H9 (cell line): ENCODE data around the gene ADGRL3. TPM values are rescaled to one million over a fixed set of nuclear protein-coding genes. Genes with fewer than 3 reads are reported as not detected.

ENCODE experiments used
- DNase-seq: peaks from one replicate; pipeline ENCODE4 v3.0.0-alpha.2; 2017
- H2AFZ ChIP-seq: one replicate; pipeline ENCODE4 v1.6.1; 2013; ENCODE audit warnings: mild to moderate bottlenecking, low read length, control low read depth, moderate library complexity
- H2AK5ac ChIP-seq: 2 replicates; pipeline ENCODE4 v1.6.1; 2013; ENCODE audit warnings: low read length, control low read depth, mixed read lengths; ENCODE audit not compliant: insufficient read length
- H2BK120ac ChIP-seq: one replicate; pipeline ENCODE4 v1.6.1; 2013; ENCODE audit warnings: low read depth, mild to moderate bottlenecking, low read length, control low read depth, inconsistent platforms; ENCODE audit not compliant: poor library complexity, severe bottlenecking
- H2BK12ac ChIP-seq: 2 replicates; pipeline ENCODE4 v1.6.1; 2013; ENCODE audit warnings: low read length, control low read depth, mixed read lengths, low read depth; ENCODE audit not compliant: insufficient read length
- H2BK15ac ChIP-seq: 2 replicates; pipeline ENCODE4 v1.6.1; 2013; ENCODE audit warnings: low read depth, low read length, control low read depth
- H2BK20ac ChIP-seq: one replicate; pipeline ENCODE4 v1.6.1; 2013; ENCODE audit warnings: low read depth, mild to moderate bottlenecking, low read length, control low read depth, inconsistent platforms; ENCODE audit not compliant: poor library complexity, severe bottlenecking
- H2BK5ac ChIP-seq: 2 replicates; pipeline ENCODE4 v1.6.1; 2013; ENCODE audit warnings: low read length, control low read depth, mixed read lengths; ENCODE audit not compliant: insufficient read length
- H3K14ac ChIP-seq: 2 replicates; pipeline ENCODE4 v1.6.1; 2013; ENCODE audit warnings: low read length, control low read depth; ENCODE audit not compliant: insufficient read depth
- H3K18ac ChIP-seq: 2 replicates; pipeline ENCODE4 v1.6.1; 2013; ENCODE audit warnings: low read depth, mild to moderate bottlenecking, mixed read lengths, low read length, control low read depth; ENCODE audit not compliant: insufficient read length
- H3K23ac ChIP-seq: 2 replicates; pipeline ENCODE4 v1.6.1; 2013; ENCODE audit warnings: low read length, control low read depth, mixed read lengths, low read depth; ENCODE audit not compliant: insufficient read length
- H3K23me2 ChIP-seq: 2 replicates; pipeline ENCODE4 v1.6.1; 2013; ENCODE audit warnings: low read depth, mild to moderate bottlenecking, mixed read lengths, low read length, control low read depth; ENCODE audit not compliant: insufficient read length, poor library complexity, severe bottlenecking
- H3K27ac ChIP-seq: 2 replicates; pipeline ENCODE4 v1.5.1; 2013; ENCODE audit warnings: low read length, control low read depth, mixed read lengths, low read depth; ENCODE audit not compliant: insufficient read length
- H3K27me3 ChIP-seq: 2 replicates; pipeline ENCODE4 v1.6.1; 2013; ENCODE audit warnings: low read length, control low read depth, inconsistent platforms; ENCODE audit not compliant: insufficient read depth
- H3K4ac ChIP-seq: 2 replicates; pipeline ENCODE4 v1.6.1; 2013; ENCODE audit warnings: low read depth, mild to moderate bottlenecking, control low read depth, inconsistent platforms, low read length, moderate library complexity
- H3K4me1 ChIP-seq: 2 replicates; pipeline ENCODE4 v1.6.1; 2013; ENCODE audit warnings: low read length, control low read depth, inconsistent platforms; ENCODE audit not compliant: insufficient read depth
- H3K4me2 ChIP-seq: 2 replicates; pipeline ENCODE4 v1.6.1; 2013; ENCODE audit warnings: low read length, control low read depth, mixed read lengths; ENCODE audit not compliant: insufficient read length, insufficient read depth
- H3K56ac ChIP-seq: 2 replicates; pipeline ENCODE4 v1.6.1; 2013; ENCODE audit warnings: low read depth, mild to moderate bottlenecking, mixed read lengths, low read length, control low read depth; ENCODE audit not compliant: insufficient read length
- H3K79me1 ChIP-seq: 2 replicates; pipeline ENCODE4 v1.6.1; 2013; ENCODE audit warnings: low read depth, mild to moderate bottlenecking, moderate library complexity, low read length, control low read depth, inconsistent platforms; ENCODE audit not compliant: insufficient read depth, poor library complexity, severe bottlenecking
- H3K79me2 ChIP-seq: 2 replicates; pipeline ENCODE4 v1.6.1; 2013; ENCODE audit warnings: low read length, control low read depth, inconsistent platforms; ENCODE audit not compliant: insufficient read depth
- H3K9ac ChIP-seq: 2 replicates; pipeline ENCODE4 v1.6.1; 2013; ENCODE audit warnings: low read length, control low read depth, mixed read lengths; ENCODE audit not compliant: insufficient read length; ENCODE audit errors: extremely low read depth
- H3K9me3 ChIP-seq: one replicate; pipeline ENCODE4 v1.6.1; 2013; ENCODE audit warnings: low read depth, low read length, inconsistent platforms; ENCODE audit not compliant: control insufficient read depth
- H3T11ph ChIP-seq: one replicate; pipeline ENCODE4 v1.6.1; 2013; ENCODE audit warnings: mild to moderate bottlenecking, low read length, control low read depth, inconsistent platforms
- H4K20me1 ChIP-seq: one replicate; pipeline ENCODE4 v1.6.1; 2013; ENCODE audit not compliant: control insufficient read depth, insufficient read length, insufficient read depth
- H4K5ac ChIP-seq: 2 replicates; pipeline ENCODE4 v1.6.1; 2013; ENCODE audit warnings: low read depth, mild to moderate bottlenecking, mixed read lengths, low read length, control low read depth; ENCODE audit not compliant: insufficient read length
- H4K8ac ChIP-seq: replicated peaks from 2 replicates; pipeline ENCODE4 v1.6.1; 2013; ENCODE audit warnings: low read length, control low read depth, mixed read lengths, low read depth; ENCODE audit not compliant: insufficient read length
- H4K91ac ChIP-seq: 2 replicates; pipeline ENCODE4 v1.6.1; 2013; ENCODE audit warnings: low read depth, mild to moderate bottlenecking, moderate library complexity, mixed read lengths, low read length, control low read depth; ENCODE audit not compliant: insufficient read length
- H3K27ac Mint-ChIP-seq, 3 experiments: 2 replicates in 2 of 3; 3 replicates in 1 of 3; pipeline ENCODE4 v1.8.0; 2020 to 2021; ENCODE audit warnings: mixed read lengths in 3 of 3, mild to moderate bottlenecking in 1 of 3, moderate library complexity in 1 of 3
- H3K27me3 Mint-ChIP-seq: 2 replicates; pipeline ENCODE4 v1.8.0; 2021; ENCODE audit warnings: low read depth, mild to moderate bottlenecking, moderate library complexity, mixed read lengths
- H3K36me3 Mint-ChIP-seq, 3 experiments: 2 replicates in 2 of 3; 3 replicates in 1 of 3; pipeline ENCODE4 v1.8.0; 2020 to 2021; ENCODE audit warnings: low read depth in 3 of 3, mixed read lengths in 3 of 3; ENCODE audit not compliant: insufficient read depth in 1 of 3
- H3K4me1 Mint-ChIP-seq, 2 experiments: 2 replicates each; pipeline ENCODE4 v1.8.0; 2020; ENCODE audit warnings: mixed read lengths in 2 of 2
- H3K4me3 Mint-ChIP-seq, 2 experiments: 2 replicates in 1 of 2; 3 replicates in 1 of 2; pipeline ENCODE4 v1.8.0; 2020 to 2021; ENCODE audit warnings: mild to moderate bottlenecking in 2 of 2, mixed read lengths in 2 of 2, moderate library complexity in 1 of 2
- H3K9me3 Mint-ChIP-seq, 2 experiments: 2 replicates in 1 of 2; 3 replicates in 1 of 2; pipeline ENCODE4 v1.8.0; 2020; ENCODE audit warnings: mild to moderate bottlenecking in 2 of 2, mixed read lengths in 2 of 2, moderate library complexity in 1 of 2
- CTCF ChIP-seq: fragments of 200-600 bp; sonication (generic); conservative IDR thresholded peaks from 3 replicates; pipeline ENCODE4 v1.8.0; 2021; ENCODE audit warnings: antibody characterized with exemption, mild to moderate bottlenecking
- total RNA-seq: library from RNA; stranded (reverse); gene quantifications from 2 replicates; pipeline ENCODE4 v1.2.1, GENCODE V29; 2021

Gene ADGRL3
- total RNA-seq, 1 experiment from 2014 or later = 5.9 TPM

GRCh38 chr4:61891953-61892352, 691.8 kb downstream of the ADGRL3 start:
- Histone ChIP-seq H3K79me2 (no peaks in the 10 kb centered on the region), H3K27me3 (no peaks in the 10 kb centered on the region), H4K5ac (no peak overlapping the region), H2BK20ac (no peak overlapping the region), H3K14ac (no peak overlapping the region), H3K4ac (no peak overlapping the region), H4K91ac (no peak overlapping the region), H3K56ac (no peak overlapping the region), H3K4me2 (no peak overlapping the region), H2AK5ac (no peak overlapping the region), H2BK12ac (no peak overlapping the region), H2AFZ (no peak overlapping the region), H2BK5ac (no peak overlapping the region), H2BK120ac (no peak overlapping the region), H4K20me1 (no peaks in the 10 kb centered on the region), H3K9ac (no peak overlapping the region), H3K27ac (no peak overlapping the region), H3K23ac (no peak overlapping the region), H3K9me3 (no peaks in the 10 kb centered on the region), H3K4me1 (no peaks in the 10 kb centered on the region), H4K8ac (no peak overlapping the region), H3K23me2 (no peaks in the 10 kb centered on the region), H2BK15ac (no peak overlapping the region), H3T11ph (no peak overlapping the region), H3K18ac (no peak overlapping the region), H3K79me1 (no peaks in the 10 kb centered on the region)
- Mint-ChIP-seq H3K27me3 (no peaks in the 10 kb centered on the region), H3K4me3 (no peak overlapping the region), H3K36me3 (no peaks in the 10 kb centered on the region; a peak in 1 of 7 replicates), H3K27ac (no peak overlapping the region), H3K4me1 (peaks cover 13 to 21% of the 10 kb centered on the region in 2 experiments), H3K9me3 (no peaks in the 10 kb centered on the region; a peak in 1 of 5 replicates)
- no peak for TF ChIP-seq CTCF
- DNase-seq = no peak
